NT2/D1 (cell line): Measurements from ENCODE around the gene TRIOBP.

Source experiments
- SUZ12 ChIP-seq: IDR thresholded peaks from 2 replicates; pipeline ENCODE4 v1.6.1; 2011; ENCODE audit not compliant: insufficient read length, insufficient read depth; ENCODE audit errors: extremely low read depth
- YY1 ChIP-seq: IDR thresholded peaks from 2 replicates; pipeline ENCODE4 v1.6.1; 2011; ENCODE audit not compliant: insufficient read length, insufficient read depth
- ZNF274 ChIP-seq: IDR thresholded peaks from 2 replicates; pipeline ENCODE4 v1.6.1; 2011; ENCODE audit warnings: mild to moderate bottlenecking, low read depth, low read length

DNA sequence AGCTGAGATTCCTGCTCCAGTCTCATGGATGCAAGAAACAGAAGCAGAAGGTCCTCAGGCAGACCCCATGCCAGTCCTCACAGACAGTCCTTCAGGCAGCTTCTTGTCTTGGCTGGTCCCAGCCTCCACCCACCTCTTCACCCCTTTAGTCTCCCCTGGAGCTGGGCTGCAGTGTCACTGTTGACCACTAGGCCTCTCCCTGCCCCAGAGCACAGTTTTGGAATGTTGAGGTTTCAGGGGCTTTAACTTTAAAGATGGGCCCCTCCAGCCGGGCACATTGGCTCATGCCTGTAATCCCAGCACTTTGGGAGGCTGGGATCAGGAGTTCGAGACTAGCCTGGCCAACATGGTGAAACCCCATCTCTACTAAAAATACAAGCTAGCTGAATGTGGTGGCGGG lies 71.4 kb downstream of the TRIOBP start:
- TF ChIP-seq YY1 (no peak), SUZ12 (no peak), ZNF274 (no peak)
